Measurements from ENCODE around the gene ZSCAN5B. TPM values are rescaled to one million over a fixed set of nuclear protein-coding genes. Genes with fewer than 3 reads are reported as not detected.
A peak's percentile ranks its signal among the peaks of the same experiment; 100 is the strongest.

ZSCAN5B gene
- total and polyA plus RNA-seq, 7 donors: 0.06 to 0.60 TPM; not detected in 5

GRCh38 chr19:56142897-56143434 lies 54.6 kb downstream of the ZSCAN5B start:
- no peak overlapping the region for H3K4me3 ChIP-seq
- no peaks in the 10 kb centered on the region for H3K9me3 ChIP-seq
- H3K27me3 ChIP-seq: no peaks in the 10 kb centered on the region
- 76 to 86% methylated on average over 4 of the region's 4 CpGs for WGBS, 2 donors
- intact Hi-C loops (cut with DNase I): loop anchor here (5.0 kb wide), 1 partner anchor 169 kb away; the partner anchor contains the start of gene ZSCAN5A
- H3K4me1 ChIP-seq: peaks cover 0 to 25% (median 22%) of the 10 kb centered on the region in 4 donors
- no peak for DNase-seq
- H3K36me3 ChIP-seq: peaks cover 0 to 20% (median 9%) of the 10 kb centered on the region in 4 donors
- H3K27ac ChIP-seq: peak overlapping the region in 2 of 4 donors; percentile 95
- TF ChIP-seq CTCF (IDR thresholded peaks at IDR 0.05): no peak
- no peak for TF ChIP-seq POLR2AphosphoS5 (IDR thresholded peaks at IDR 0.05)
- no peak for TF ChIP-seq POLR2A (IDR thresholded peaks at IDR 0.05)
- no peak for TF ChIP-seq EP300 (IDR thresholded peaks at IDR 0.05)

- Histone ChIP-seq H3K9me3 (no peaks in the 10 kb centered on the region), H3K4me3 (peak overlapping the region; percentile 59 to 63 (median 62)), H3K27ac (peak overlapping the region; percentile 94 to 96 (median 95)), H3K27me3 (no peaks in the 10 kb centered on the region), H3K4me1 (peaks cover 0 to 25% (median 22%) of the 10 kb centered on the region in 4 donors), H3K36me3 (peaks cover 0 to 13% (median 5%) of the 10 kb centered on the region in 4 donors)
- 14 to 51% methylated on average over 17 of the region's 17 CpGs for WGBS, 2 donors
- no peak for TF ChIP-seq CTCF (IDR thresholded peaks at IDR 0.05)
- TF ChIP-seq POLR2A (IDR thresholded peaks at IDR 0.05): no peak
- TF ChIP-seq EP300 (IDR thresholded peaks at IDR 0.05): no peak
- TF ChIP-seq POLR2AphosphoS5 (IDR thresholded peaks at IDR 0.05): no peak
- DNase-seq: no peak
- intact Hi-C loops (cut with DNase I): loop anchor here (5.0 kb wide), 1 partner anchor 170 kb away; the partner anchor contains the start of gene ZSCAN5A
These were observed 55.3 kb downstream of the ZSCAN5B start for GRCh38 chr19:56142087-56142787.

DNA sequence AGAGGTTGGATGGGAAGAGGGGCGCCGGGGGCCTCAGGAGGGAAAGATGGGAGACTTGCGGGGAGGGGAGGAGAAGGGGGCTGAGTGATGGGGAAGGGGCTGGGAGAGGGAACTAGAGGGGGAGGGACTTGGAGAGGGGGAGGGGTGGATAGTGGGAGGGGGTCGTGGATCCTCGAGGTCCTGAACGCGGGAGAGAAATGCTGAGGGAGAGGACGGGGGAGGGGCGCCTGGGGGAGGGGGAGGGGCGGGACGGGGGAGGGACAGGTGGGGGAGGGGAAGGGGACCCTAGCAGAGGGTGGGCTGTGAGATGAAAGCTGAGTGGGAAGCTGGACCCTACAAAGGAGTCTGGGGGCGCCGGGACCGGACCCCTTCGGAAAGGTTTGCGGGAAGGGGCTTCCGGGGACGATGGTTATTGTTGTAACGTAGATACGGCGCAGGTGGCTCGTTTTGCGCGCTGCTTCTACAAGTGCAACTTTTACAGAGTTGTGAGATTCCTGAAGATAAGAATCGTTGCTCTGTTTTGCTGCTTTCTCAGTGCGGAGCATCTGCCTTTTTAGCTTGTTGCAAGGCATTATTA lies 56.1 kb downstream of the ZSCAN5B start:
- 1 to 3% methylated on average over 24 to 26 of the region's 26 CpGs for WGBS, 2 donors
- peaks cover 0 to 7% (median 2%) of the 10 kb centered on the region in 4 donors for H3K36me3 ChIP-seq
- TF ChIP-seq CTCF (IDR thresholded peaks at IDR 0.05) (no peak), POLR2A (IDR thresholded peaks at IDR 0.05) (no peak)
- no peaks in the 10 kb centered on the region for H3K9me3 ChIP-seq
- H3K4me1 ChIP-seq: peaks cover 0 to 25% (median 22%) of the 10 kb centered on the region in 4 donors
- H3K4me3 ChIP-seq: peak overlapping the region; percentile 59 to 63 (median 62)
- intact Hi-C loops (cut with DNase I): loop anchor here (2.0 to 5.0 kb wide), 2 partner anchors 37 to 171 kb away; partner anchors contain the start of gene ZSCAN5A
- no peak for DNase-seq
- no peaks in the 10 kb centered on the region for H3K27me3 ChIP-seq
- H3K27ac ChIP-seq: peak overlapping the region; percentile 94 to 96 (median 95)

GRCh38 chr19:56140583-56141416 lies 56.8 kb downstream of the ZSCAN5B start, which contains the start of gene ZNF444:
Gene ZNF444 (plus strand): TSS chr19:56141287. CDS start chr19:56146912, 5,625 bp downstream.
- Histone ChIP-seq H3K4me3 (peak within 1 kb of the TSS; percentile 59 to 63 (median 62)), H3K27me3 (no peaks in the 10 kb centered on the region), H3K36me3 (no peaks in the 10 kb centered on the region), H3K4me1 (peaks cover 0 to 25% (median 22%) of the 10 kb centered on the region in 4 donors), H3K27ac (peak within 1 kb of the TSS; percentile 94 to 96 (median 95)), H3K9me3 (no peaks in the 10 kb centered on the region)
- intact Hi-C loops (cut with DNase I): loop anchor here (1.0 to 5.0 kb wide), 3 partner anchors 19 to 172 kb away; partner anchors contain the start of genes ZNF787 and ZSCAN5A
- TF ChIP-seq POLR2AphosphoS5 (IDR thresholded peaks at IDR 0.05) (peak; percentile 54 to 85 (median 77)), CTCF (IDR thresholded peaks at IDR 0.05) (no peak), EP300 (IDR thresholded peaks at IDR 0.05) (no peak), POLR2A (IDR thresholded peaks at IDR 0.05) (peak; percentile 41 to 42)
- DNase-seq: peak; percentile 100
- WGBS, 2 donors: 1% methylated on average over 56 of the region's 56 CpGs
